ENCODE results near the gene CNOT10. TPM values are rescaled to one million over a fixed set of nuclear protein-coding genes. Genes with fewer than 3 reads are reported as not detected.

The CNOT10 gene
- total RNA-seq, 1 donor from 2014 or later, result 48.7 TPM

- H3K27me3 Mint-ChIP-seq (ENCODE audit: low read depth), result no peaks in the 10 kb centered on the region
- no peaks in the 10 kb centered on the region for H3K4me1 Mint-ChIP-seq
- H3K9me3 Mint-ChIP-seq, result no peaks in the 10 kb centered on the region
- H3K36me3 Mint-ChIP-seq, result peaks cover 9% of the 10 kb centered on the region
- H3K4me3 Mint-ChIP-seq, result no peak overlapping the region
- DNase-seq (ENCODE audit: low spot score in 2 of 2, unreplicated experiment in 2 of 2), result no peak
- no peak overlapping the region for H3K27ac Mint-ChIP-seq
- TF ChIP-seq, protein P1, sequence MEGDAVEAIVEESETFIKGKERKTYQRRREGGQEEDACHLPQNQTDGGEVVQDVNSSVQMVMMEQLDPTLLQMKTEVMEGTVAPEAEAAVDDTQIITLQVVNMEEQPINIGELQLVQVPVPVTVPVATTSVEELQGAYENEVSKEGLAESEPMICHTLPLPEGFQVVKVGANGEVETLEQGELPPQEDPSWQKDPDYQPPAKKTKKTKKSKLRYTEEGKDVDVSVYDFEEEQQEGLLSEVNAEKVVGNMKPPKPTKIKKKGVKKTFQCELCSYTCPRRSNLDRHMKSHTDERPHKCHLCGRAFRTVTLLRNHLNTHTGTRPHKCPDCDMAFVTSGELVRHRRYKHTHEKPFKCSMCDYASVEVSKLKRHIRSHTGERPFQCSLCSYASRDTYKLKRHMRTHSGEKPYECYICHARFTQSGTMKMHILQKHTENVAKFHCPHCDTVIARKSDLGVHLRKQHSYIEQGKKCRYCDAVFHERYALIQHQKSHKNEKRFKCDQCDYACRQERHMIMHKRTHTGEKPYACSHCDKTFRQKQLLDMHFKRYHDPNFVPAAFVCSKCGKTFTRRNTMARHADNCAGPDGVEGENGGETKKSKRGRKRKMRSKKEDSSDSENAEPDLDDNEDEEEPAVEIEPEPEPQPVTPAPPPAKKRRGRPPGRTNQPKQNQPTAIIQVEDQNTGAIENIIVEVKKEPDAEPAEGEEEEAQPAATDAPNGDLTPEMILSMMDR (IDR thresholded peaks at IDR 0.05; ENCODE audit: unreplicated experiment), result no peak
These were observed 13.5 kb downstream of the CNOT10 start for GRCh38 chr3:32698506-32698905.

DNA sequence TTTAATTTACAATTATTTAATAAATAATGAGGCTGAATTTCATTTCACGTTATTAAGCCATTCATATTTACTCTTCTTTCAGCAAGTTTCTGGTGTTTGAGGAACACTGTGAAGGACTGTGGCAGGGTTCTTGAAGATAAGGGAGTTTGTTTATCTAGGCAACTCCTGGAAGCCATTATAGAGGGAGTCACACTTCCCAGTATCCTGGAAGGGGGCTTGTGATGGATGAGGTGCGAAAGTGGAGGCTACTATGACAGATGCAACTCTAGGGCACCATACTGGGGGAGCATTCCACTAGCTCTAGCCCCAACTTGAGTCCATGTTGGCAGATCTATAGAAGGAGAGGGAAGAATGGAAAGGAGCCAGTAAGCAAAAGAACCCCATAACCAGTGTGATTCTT, 14.4 kb downstream of the CNOT10 start:
- TF ChIP-seq, protein P1 (IDR thresholded peaks at IDR 0.05; ENCODE audit: unreplicated experiment), result no peak
- Mint-ChIP-seq H3K27ac (no peak overlapping the region), H3K4me1 (no peaks in the 10 kb centered on the region), H3K9me3 (no peaks in the 10 kb centered on the region), H3K4me3 (no peak overlapping the region), H3K27me3 (ENCODE audit: low read depth) (no peaks in the 10 kb centered on the region), H3K36me3 (peaks cover 9% of the 10 kb centered on the region)
- DNase-seq (ENCODE audit: low spot score in 2 of 2, unreplicated experiment in 2 of 2), result no peak

DNA sequence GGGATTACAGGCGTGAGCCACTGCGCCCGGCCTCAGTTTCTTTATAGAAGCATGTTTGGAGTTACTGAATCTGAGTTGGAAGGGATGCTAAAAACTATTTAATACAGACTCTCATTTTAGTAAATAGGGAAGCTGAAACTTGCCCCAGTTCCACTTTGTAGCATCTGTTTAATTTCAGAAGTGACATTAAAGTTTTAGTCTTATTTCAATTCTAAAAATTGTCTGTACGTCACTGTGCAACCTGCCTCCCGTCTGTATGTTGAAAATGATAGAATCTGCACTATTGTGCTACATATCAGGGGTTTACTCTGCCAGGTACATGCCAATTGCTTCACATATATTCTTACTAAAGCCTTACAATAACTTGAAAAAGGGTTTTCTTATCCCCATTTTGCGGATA, 15.3 kb downstream of the CNOT10 start:
- Mint-ChIP-seq H3K36me3 (peaks cover 6% of the 10 kb centered on the region), H3K4me1 (peaks cover under 1% of the 10 kb centered on the region), H3K27ac (no peak overlapping the region), H3K27me3 (ENCODE audit: low read depth) (no peaks in the 10 kb centered on the region), H3K4me3 (no peak overlapping the region), H3K9me3 (no peaks in the 10 kb centered on the region)
- DNase-seq (ENCODE audit: low spot score in 2 of 2, unreplicated experiment in 2 of 2), result no peak
- TF ChIP-seq, protein P1 (IDR thresholded peaks at IDR 0.05; ENCODE audit: unreplicated experiment), result no peak

DNA sequence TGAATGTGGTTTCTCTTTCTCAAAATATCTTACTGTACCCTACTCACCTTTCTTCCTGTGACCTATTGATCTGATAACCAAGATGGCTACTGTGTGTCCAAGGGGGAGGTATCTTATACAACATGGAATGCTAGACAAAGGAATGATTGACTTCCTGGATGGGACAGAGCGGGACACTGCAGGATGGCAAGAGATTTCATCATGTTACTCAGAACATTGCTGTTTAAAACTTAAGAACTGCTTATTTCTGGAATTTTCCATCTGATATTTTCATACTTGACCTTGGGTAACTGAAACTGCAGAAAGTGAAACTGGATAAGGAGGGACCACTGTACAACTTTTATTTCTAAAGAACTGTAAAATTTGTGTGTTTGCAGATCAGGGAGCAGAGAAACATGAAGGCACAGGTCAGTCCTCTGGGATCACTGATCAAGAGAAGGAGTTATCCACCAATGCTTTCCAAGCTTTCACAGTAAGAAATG, 18.5 kb downstream of the CNOT10 start:
- Mint-ChIP-seq H3K36me3 (peaks cover 14% of the 10 kb centered on the region), H3K27ac (no peak overlapping the region), H3K4me1 (peaks cover 1% of the 10 kb centered on the region), H3K9me3 (no peaks in the 10 kb centered on the region), H3K27me3 (ENCODE audit: low read depth) (no peaks in the 10 kb centered on the region), H3K4me3 (no peak overlapping the region)
- TF ChIP-seq, protein P1 (IDR thresholded peaks at IDR 0.05; ENCODE audit: unreplicated experiment), result no peak
- no peak for DNase-seq (ENCODE audit: low spot score in 2 of 2, unreplicated experiment in 2 of 2)

DNA sequence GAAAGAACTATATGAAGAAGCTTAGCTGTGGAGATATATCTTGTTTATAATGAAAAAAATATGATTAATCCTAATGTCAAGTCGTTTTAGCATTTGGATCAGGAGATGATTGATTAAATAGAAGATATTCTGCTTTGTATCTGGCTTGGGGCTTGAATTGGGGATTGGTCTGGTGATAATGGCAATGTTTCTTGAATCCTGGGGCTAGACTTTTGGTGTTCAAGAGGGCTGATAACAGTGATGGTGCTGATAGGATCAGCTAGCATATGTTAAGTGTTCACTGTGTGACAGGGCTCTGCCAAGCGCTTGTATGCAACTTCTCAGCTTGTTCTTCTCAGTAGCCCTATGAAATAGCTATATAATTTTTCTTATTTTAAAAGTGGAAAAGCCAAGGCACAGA, 20.2 kb downstream of the CNOT10 start:
- H3K4me3 Mint-ChIP-seq, result no peak overlapping the region
- H3K36me3 Mint-ChIP-seq, result peaks cover 21% of the 10 kb centered on the region
- no peaks in the 10 kb centered on the region for H3K9me3 Mint-ChIP-seq
- peaks cover 1% of the 10 kb centered on the region for H3K4me1 Mint-ChIP-seq
- no peak for DNase-seq (ENCODE audit: low spot score in 2 of 2, unreplicated experiment in 2 of 2)
- H3K27me3 Mint-ChIP-seq (ENCODE audit: low read depth), result no peaks in the 10 kb centered on the region
- H3K27ac Mint-ChIP-seq, result no peak overlapping the region
- TF ChIP-seq, protein P1 (IDR thresholded peaks at IDR 0.05; ENCODE audit: unreplicated experiment), result no peak

All from mesothelial cell of epicardium (in vitro differentiated cells).